ENCODE data around the gene XPR1. TPM values are rescaled to one million over a fixed set of nuclear protein-coding genes. Genes with fewer than 3 reads are reported as not detected.

Gene XPR1
- total RNA-seq, 3 donors from 2014 or later (not counting 1 experiment from before 2014, with no cell fraction given) = 14.8 to 18.2 (median 16.7) TPM

DNA sequence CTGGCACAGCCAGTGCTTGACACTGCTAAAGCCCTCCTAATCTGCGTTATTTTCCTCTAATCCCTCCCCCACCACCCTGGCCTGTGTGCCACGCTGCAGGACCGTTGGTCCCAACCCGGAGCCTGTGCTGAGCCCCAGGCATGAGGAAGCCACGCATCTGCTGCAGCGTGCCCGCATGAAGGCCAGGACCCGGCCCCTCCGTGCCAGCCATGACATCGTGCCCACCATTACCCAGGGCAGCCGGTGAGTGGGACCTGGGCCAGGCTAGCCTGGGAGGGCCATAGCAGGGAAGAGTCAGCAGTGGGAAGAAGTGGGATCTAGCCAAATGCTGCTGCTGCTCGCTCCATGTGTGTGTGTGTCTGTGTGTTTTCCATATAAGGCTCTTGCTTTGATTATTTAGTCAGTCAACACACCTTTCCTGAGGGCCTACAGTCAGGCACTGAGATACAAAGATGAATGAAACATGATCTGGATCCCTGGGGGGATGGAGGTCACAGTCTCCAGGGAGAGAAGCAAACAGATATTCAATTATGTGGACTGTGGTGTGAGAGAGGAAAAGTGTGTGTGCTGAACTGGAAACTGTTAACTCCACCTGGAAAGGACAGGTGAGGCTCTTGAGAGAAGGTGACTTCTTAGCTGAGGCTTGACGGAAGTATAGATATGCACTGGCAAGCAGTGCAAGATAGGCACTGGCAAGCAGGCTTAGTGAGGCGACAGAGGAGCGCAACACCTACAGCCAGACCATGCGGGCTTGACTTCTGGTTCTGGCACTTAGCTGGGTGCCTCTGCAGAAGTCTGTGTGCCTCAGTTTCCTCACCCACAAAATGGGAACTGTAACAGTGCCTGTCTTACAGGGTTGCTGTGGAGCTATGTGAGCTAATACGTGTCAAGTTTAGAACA, 296.8 kb downstream of the XPR1 start:
- Mint-ChIP-seq H3K27ac (no peak overlapping the region), H3K27me3 (ENCODE audit: low read depth in 2 of 2) (no peaks in the 10 kb centered on the region), H3K4me1 (peaks cover 0 to 7% of the 10 kb centered on the region in 2 donors), H3K36me3 (no peaks in the 10 kb centered on the region), H3K9me3 (no peaks in the 10 kb centered on the region), H3K4me3 (no peak overlapping the region)
- ATAC-seq (no peak), DNase-seq (no peak)
- TF ChIP-seq, protein P1, sequence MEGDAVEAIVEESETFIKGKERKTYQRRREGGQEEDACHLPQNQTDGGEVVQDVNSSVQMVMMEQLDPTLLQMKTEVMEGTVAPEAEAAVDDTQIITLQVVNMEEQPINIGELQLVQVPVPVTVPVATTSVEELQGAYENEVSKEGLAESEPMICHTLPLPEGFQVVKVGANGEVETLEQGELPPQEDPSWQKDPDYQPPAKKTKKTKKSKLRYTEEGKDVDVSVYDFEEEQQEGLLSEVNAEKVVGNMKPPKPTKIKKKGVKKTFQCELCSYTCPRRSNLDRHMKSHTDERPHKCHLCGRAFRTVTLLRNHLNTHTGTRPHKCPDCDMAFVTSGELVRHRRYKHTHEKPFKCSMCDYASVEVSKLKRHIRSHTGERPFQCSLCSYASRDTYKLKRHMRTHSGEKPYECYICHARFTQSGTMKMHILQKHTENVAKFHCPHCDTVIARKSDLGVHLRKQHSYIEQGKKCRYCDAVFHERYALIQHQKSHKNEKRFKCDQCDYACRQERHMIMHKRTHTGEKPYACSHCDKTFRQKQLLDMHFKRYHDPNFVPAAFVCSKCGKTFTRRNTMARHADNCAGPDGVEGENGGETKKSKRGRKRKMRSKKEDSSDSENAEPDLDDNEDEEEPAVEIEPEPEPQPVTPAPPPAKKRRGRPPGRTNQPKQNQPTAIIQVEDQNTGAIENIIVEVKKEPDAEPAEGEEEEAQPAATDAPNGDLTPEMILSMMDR (IDR thresholded peaks at IDR 0.05) = no peak
- Histone ChIP-seq H3K27ac (ENCODE audit: low read length) (no peak overlapping the region), H3K4me1 (ENCODE audit: control insufficient read depth, insufficient read depth, low read length) (peaks cover 8% of the 10 kb centered on the region), H3K4me3 (ENCODE audit: low read length) (no peak overlapping the region), H3K27me3 (ENCODE audit: control insufficient read depth, insufficient read depth, low read length) (no peaks in the 10 kb centered on the region), H3K36me3 (ENCODE audit: control insufficient read depth, insufficient read depth, low read length) (no peaks in the 10 kb centered on the region), H3K9me3 (ENCODE audit: control insufficient read depth, insufficient read depth, low read length) (no peaks in the 10 kb centered on the region)
- WGBS (ENCODE audit: insufficient coverage) = 94% methylated on average over 17 of the region's 17 CpGs
- intact Hi-C loops (cut with micrococcal nuclease) = no loop called here

DNA sequence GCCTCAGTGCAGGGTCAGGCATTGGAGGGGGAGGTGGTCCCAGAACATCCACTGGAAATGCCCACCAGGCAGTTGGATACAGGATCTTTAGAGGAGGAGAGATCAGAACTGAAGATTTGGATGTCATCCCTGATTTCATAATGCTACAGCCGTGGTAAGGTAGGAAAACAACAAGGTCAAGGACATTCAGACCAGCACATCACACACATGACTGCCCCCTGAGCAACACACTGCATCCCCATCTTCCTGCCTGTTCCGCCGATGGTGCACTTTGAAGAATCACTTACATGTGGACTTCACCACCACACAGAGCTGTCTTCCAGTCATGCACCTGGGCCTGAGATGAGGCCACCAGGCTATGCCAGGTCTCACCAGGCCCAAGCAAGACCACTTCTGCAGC, 297.6 kb downstream of the XPR1 start:
- Histone ChIP-seq H3K27ac (ENCODE audit: low read length) (no peak overlapping the region), H3K9me3 (ENCODE audit: control insufficient read depth, insufficient read depth, low read length) (no peaks in the 10 kb centered on the region), H3K4me1 (ENCODE audit: control insufficient read depth, insufficient read depth, low read length) (peaks cover 11% of the 10 kb centered on the region), H3K27me3 (ENCODE audit: control insufficient read depth, insufficient read depth, low read length) (no peaks in the 10 kb centered on the region), H3K36me3 (ENCODE audit: control insufficient read depth, insufficient read depth, low read length) (no peaks in the 10 kb centered on the region), H3K4me3 (ENCODE audit: low read length) (no peak overlapping the region)
- Mint-ChIP-seq H3K27ac (no peak overlapping the region), H3K27me3 (ENCODE audit: low read depth in 2 of 2) (no peaks in the 10 kb centered on the region), H3K9me3 (no peaks in the 10 kb centered on the region), H3K4me3 (no peak overlapping the region), H3K36me3 (no peaks in the 10 kb centered on the region), H3K4me1 (peaks cover 0 to 8% of the 10 kb centered on the region in 2 donors)
- no peak for DNase-seq
- 82% methylated on average over 3 of the region's 3 CpGs for WGBS (ENCODE audit: insufficient coverage)
- intact Hi-C loops (cut with micrococcal nuclease) = no loop called here
- ATAC-seq = no peak
- TF ChIP-seq, protein P1 (IDR thresholded peaks at IDR 0.05) = no peak

DNA sequence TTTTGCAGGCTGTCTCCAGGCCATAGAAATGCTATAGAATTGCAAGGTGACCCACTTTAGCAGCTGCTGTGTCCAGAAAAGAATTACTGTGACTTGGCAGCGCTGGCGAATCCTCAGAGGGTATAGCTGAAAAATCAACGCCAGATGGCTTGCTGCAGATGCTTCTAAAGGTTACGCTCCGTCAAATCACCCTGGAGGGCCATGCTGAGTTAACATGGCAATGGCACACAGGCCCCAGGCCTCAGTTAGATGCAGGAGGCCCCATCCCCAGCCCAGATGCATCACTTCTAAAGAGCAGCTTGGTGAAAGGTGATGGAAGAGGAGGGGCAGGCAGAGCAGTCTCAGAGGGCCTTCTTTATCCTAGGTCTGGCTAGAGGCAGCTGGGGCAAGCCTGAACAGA, 298.9 kb downstream of the XPR1 start:
- intact Hi-C loops (cut with micrococcal nuclease) = no loop called here

More for the DNA sequence above, 298.9 kb downstream of the XPR1 start:
- H3K9me3 ChIP-seq (ENCODE audit: control insufficient read depth, insufficient read depth, low read length) = no peaks in the 10 kb centered on the region
- H3K4me3 ChIP-seq (ENCODE audit: low read length) = no peak overlapping the region
- no peaks in the 10 kb centered on the region for H3K27me3 ChIP-seq (ENCODE audit: control insufficient read depth, insufficient read depth, low read length)
- peaks cover 18% of the 10 kb centered on the region for H3K4me1 ChIP-seq (ENCODE audit: control insufficient read depth, insufficient read depth, low read length)
- no peak for ATAC-seq
- Mint-ChIP-seq H3K4me1 (peaks cover 0 to 13% of the 10 kb centered on the region in 2 donors), H3K27ac (no peak overlapping the region), H3K4me3 (no peak overlapping the region), H3K27me3 (ENCODE audit: low read depth in 2 of 2) (no peaks in the 10 kb centered on the region), H3K9me3 (no peaks in the 10 kb centered on the region), H3K36me3 (no peaks in the 10 kb centered on the region)
- H3K36me3 ChIP-seq (ENCODE audit: control insufficient read depth, insufficient read depth, low read length) = no peaks in the 10 kb centered on the region
- WGBS (ENCODE audit: insufficient coverage) = 78% methylated on average over 5 of the region's 5 CpGs
- no peak for DNase-seq
- H3K27ac ChIP-seq (ENCODE audit: low read length) = no peak overlapping the region
- TF ChIP-seq, protein P1 (IDR thresholded peaks at IDR 0.05) = no peak

All from natural killer cell (primary cell).